IMR-90 (cell line): ENCODE results near the gene MACF1. TPM values are rescaled to one million over a fixed set of nuclear protein-coding genes. Genes with fewer than 3 reads are reported as not detected.

Experiments
- ATAC-seq: fragments of 200-7000 bp; cut with Tn5 transposase; 2 replicates; pipeline ENCODE4 v1.9.1; 2020; ENCODE audit warnings: low read depth, mild to moderate bottlenecking, moderate library complexity
- BruUV-seq: library from RNA; stranded (reverse); fragments of 400-500 nt; replicated peaks from 2 replicates; lab custom pipeline; 2021; lab: Mats Ljungman, UMichigan
- CTCF ChIA-PET: fragments of 300-600 bp; formaldehyde crosslinking; extraction: SDS; loops from one replicate; lab custom pipeline; 2021; ENCODE audit warnings: antibody characterized with exemption; lab: Yijun Ruan, JAX
- POLR2A ChIA-PET: fragments of 300-600 bp; sonication (Branson Sonifier 250); formaldehyde crosslinking; loops from one replicate; lab custom pipeline; 2022; ENCODE audit warnings: antibody characterized with exemption; ENCODE audit not compliant: unreplicated experiment; lab: Charles Lee
- DNase-seq: peaks from one replicate; pipeline ENCODE4 v3.0.0; 2013
- H2AFZ ChIP-seq: replicated peaks from 2 replicates; pipeline ENCODE3; 2013; ENCODE audit warnings: low read length, mild to moderate bottlenecking; ENCODE audit not compliant: poor library complexity
- H2AK5ac ChIP-seq: 2 replicates; pipeline ENCODE4 v1.6.1; 2013; ENCODE audit warnings: low read depth, low read length, inconsistent platforms
- H2AK9ac ChIP-seq: replicated peaks from 2 replicates; pipeline ENCODE3; 2013; ENCODE audit warnings: mild to moderate bottlenecking, low read depth, low read length, moderate library complexity; ENCODE audit not compliant: poor library complexity
- H2BK120ac ChIP-seq: 2 replicates; pipeline ENCODE4 v1.6.1; 2013; ENCODE audit warnings: low read depth, low read length, inconsistent platforms
- H2BK15ac ChIP-seq: 3 replicates; pipeline ENCODE4 v1.6.1; 2013; ENCODE audit warnings: low read depth, low read length, inconsistent platforms
- H2BK20ac ChIP-seq: 2 replicates; pipeline ENCODE4 v1.6.1; 2013; ENCODE audit warnings: low read depth, mild to moderate bottlenecking, inconsistent platforms, low read length, moderate library complexity
- H2BK5ac ChIP-seq: 2 replicates; pipeline ENCODE4 v1.6.1; 2013; ENCODE audit warnings: mild to moderate bottlenecking, low read depth, low read length, inconsistent platforms; ENCODE audit not compliant: poor library complexity, severe bottlenecking
- H3K14ac ChIP-seq: replicated peaks from 2 replicates; pipeline ENCODE4 v1.6.1; 2013; ENCODE audit warnings: low read depth, low read length, inconsistent platforms
- H3K18ac ChIP-seq: 2 replicates; pipeline ENCODE4 v1.6.1; 2013; ENCODE audit warnings: low read depth, low read length, control low read depth
- H3K23ac ChIP-seq: 2 replicates; pipeline ENCODE4 v1.6.1; 2013; ENCODE audit warnings: low read depth, low read length, inconsistent platforms
- H3K27ac ChIP-seq: 2 replicates; pipeline ENCODE4 v1.5.1; 2013; ENCODE audit warnings: mild to moderate bottlenecking, control low read depth, low read length; ENCODE audit not compliant: insufficient read depth
- H3K27me3 ChIP-seq: 2 replicates; pipeline ENCODE4 v1.6.1; 2013; ENCODE audit warnings: low read length; ENCODE audit not compliant: control insufficient read depth, insufficient read depth
- H3K36me3 ChIP-seq: 2 replicates; pipeline ENCODE4 v1.6.1; 2013; ENCODE audit warnings: low read length, mixed read lengths; ENCODE audit not compliant: control insufficient read depth, insufficient read depth
- H3K4ac ChIP-seq: 2 replicates; pipeline ENCODE4 v1.6.1; 2013; ENCODE audit warnings: low read depth, low read length, inconsistent platforms
- H3K4me1 ChIP-seq: 2 replicates; pipeline ENCODE4 v1.6.1; 2013; ENCODE audit warnings: low read length, mixed read lengths; ENCODE audit not compliant: control insufficient read depth, insufficient read depth
- H3K4me2 ChIP-seq: 2 replicates; pipeline ENCODE4 v1.6.1; 2013; ENCODE audit warnings: low read depth, mild to moderate bottlenecking, control low read depth, low read length, moderate library complexity
- H3K4me3 ChIP-seq: 2 replicates; pipeline ENCODE4 v1.5.1; 2013; ENCODE audit warnings: low read depth, mild to moderate bottlenecking, control low read depth, low read length, moderate library complexity; ENCODE audit not compliant: insufficient read depth
- H3K56ac ChIP-seq: 2 replicates; pipeline ENCODE4 v1.6.1; 2013; ENCODE audit warnings: low read length, inconsistent platforms; ENCODE audit not compliant: insufficient read depth; ENCODE audit errors: extremely low read depth
- H3K79me1 ChIP-seq, 2 experiments: 2 replicates each; pipeline ENCODE4 v1.6.1; 2013; ENCODE audit warnings: low read length in 2 of 2, inconsistent platforms in 1 of 2, low read depth in 1 of 2
- H3K9ac ChIP-seq: 2 replicates; pipeline ENCODE4 v1.6.1; 2013; ENCODE audit warnings: low read depth, low read length, control low read depth
- H3K9me1 ChIP-seq: 2 replicates; pipeline ENCODE4 v1.6.1; 2013; ENCODE audit warnings: low read length, inconsistent platforms; ENCODE audit not compliant: insufficient read depth
- H3K9me3 ChIP-seq: 2 replicates; pipeline ENCODE4 v1.6.1; 2013; ENCODE audit warnings: low read length; ENCODE audit not compliant: control insufficient read depth, insufficient read depth
- H4K20me1 ChIP-seq: 2 replicates; pipeline ENCODE4 v1.6.1; 2013; ENCODE audit warnings: low read length, inconsistent platforms; ENCODE audit not compliant: insufficient read depth
- H4K5ac ChIP-seq: 2 replicates; pipeline ENCODE4 v1.6.1; 2013; ENCODE audit warnings: mild to moderate bottlenecking, low read depth, low read length, control low read depth
- H4K8ac ChIP-seq, 2 experiments: 2 replicates each; pipeline ENCODE4 v1.6.1; 2013; ENCODE audit warnings: low read depth in 2 of 2, low read length in 2 of 2, control low read depth in 1 of 2, inconsistent platforms in 1 of 2
- H4K91ac ChIP-seq: 2 replicates; pipeline ENCODE4 v1.6.1; 2013; ENCODE audit warnings: low read depth, low read length, inconsistent platforms; ENCODE audit not compliant: insufficient read depth
- MAFK ChIP-seq: IDR thresholded peaks from 2 replicates; pipeline ENCODE4 v1.6.1; 2012; ENCODE audit warnings: low read depth, low read length, improper control_type of control experiment
- POLR2A ChIP-seq: IDR thresholded peaks from 2 replicates; pipeline ENCODE4 v1.6.1; 2012; ENCODE audit warnings: mild to moderate bottlenecking, low read depth, low read length
- dilution Hi-C: fragments of 300-500 bp; cut with HindIII; formaldehyde crosslinking; loops from one replicate; pipeline ENCODE4 v1.14.3; 2018; ENCODE audit warnings: low sequenced_read_pairs; ENCODE audit not compliant: unreplicated experiment
- in situ Hi-C: fragments of 300-500 bp; cut with MboI; formaldehyde crosslinking; loops from 3 replicates; pipeline ENCODE4 v1.14.3; 2019; ENCODE audit warnings: low sequenced_read_pairs, inconsistent platforms, mixed read lengths
- intact Hi-C: fragments of 100-400 bp; cut with micrococcal nuclease; formaldehyde crosslinking; loops from 2 replicates; pipeline ENCODE4 v1.10.0; 2022
- polyA plus RNA-seq, 3 experiments: library from polyadenylated mRNA; depleted of rRNA; stranded (reverse); fragments of >200 nt; gene quantifications; 2 replicates each; pipeline ENCODE4 v1.2.3, GENCODE V29; 2012; ENCODE audit warnings: low replicate concordance in 1 of 3
- total RNA-seq: library from RNA; depleted of rRNA; stranded (reverse); fragments of >200 nt; gene quantifications from 2 replicates; pipeline ENCODE4 v1.2.3, GENCODE V29; 2012
- TF ChIP-seq, protein P1 (sequence below): fragments of 150-350 bp; IDR thresholded peaks from 2 replicates; pipeline ENCODE4 v1.6.1; 2016; ENCODE audit warnings: low read depth, mild to moderate bottlenecking, low read length, moderate library complexity, borderline replicate concordance
- TF ChIP-seq, protein P2 (sequence below): conservative IDR thresholded peaks from 2 replicates; pipeline ENCODE4 v1.5.1; 2012; ENCODE audit warnings: mild to moderate bottlenecking, low read depth, low read length, improper control_type of control experiment

Gene MACF1
- total and polyA plus RNA-seq, 2 of the 4 experiments (the other 2 are of a cell fraction), result 67.6 to 369 TPM

DNA sequence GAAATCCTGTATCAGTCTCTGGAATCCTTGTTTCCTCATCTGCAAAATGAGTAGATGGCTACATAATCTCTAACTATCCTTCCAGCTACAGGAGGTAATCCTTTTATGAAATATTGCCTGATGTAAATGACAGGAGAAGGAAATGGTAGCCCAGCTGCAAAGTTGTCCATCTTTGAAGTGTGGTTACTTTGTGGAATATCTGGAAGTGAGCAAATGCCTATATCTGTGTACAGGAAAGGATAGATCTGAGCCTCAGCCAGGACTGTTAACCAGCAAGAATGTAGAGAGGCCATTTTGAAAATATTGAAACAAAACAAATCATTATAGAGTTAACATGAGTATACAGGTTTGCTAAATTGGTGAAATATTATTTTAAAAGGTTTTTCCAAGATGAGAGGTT is 212.1 kb downstream of the MACF1 start:
- Histone ChIP-seq H4K5ac (no peak overlapping the region), H3K23ac (no peak overlapping the region), H3K18ac (no peak overlapping the region), H3K9me1 (peaks cover 3% of the 10 kb centered on the region; the same call in 1 of the 2 replicates), H3K9me3 (no peaks in the 10 kb centered on the region), H2AK9ac (no peak overlapping the region), H2AFZ (no peak overlapping the region), H3K79me1 (peaks cover 3 to 66% of the 10 kb centered on the region in 2 experiments; a peak in 2 of 4 replicates), H3K56ac (no peak overlapping the region), H3K4me2 (no peak overlapping the region), H2BK15ac (no peak overlapping the region), H2AK5ac (no peak overlapping the region), H2BK120ac (no peak overlapping the region), H4K8ac (no peak overlapping the region), H3K9ac (no peak overlapping the region), H4K91ac (no peak overlapping the region), H3K36me3 (peaks cover 21% of the 10 kb centered on the region), H3K27ac (no peak overlapping the region), H3K4me3 (no peak overlapping the region), H4K20me1 (peaks cover 60% of the 10 kb centered on the region), H2BK20ac (no peak overlapping the region), H3K14ac (no peak overlapping the region), H3K27me3 (no peaks in the 10 kb centered on the region), H3K4me1 (peaks cover 20% of the 10 kb centered on the region), H3K4ac (no peak overlapping the region), H2BK5ac (peak overlapping the region; percentile 3)
- ATAC-seq (no peak), DNase-seq (no peak)
- CTCF ChIA-PET, result interaction anchor here (0.5 kb wide), 1 partner anchor 143 kb away, joined by 3 read pairs; no protein-coding TSS in a partner anchor
- BruUV-seq, result no TSS peak
- intact Hi-C loops, result no loop called here
- in situ Hi-C loops, result no loop called here
- POLR2A ChIA-PET, result no interaction called here
- dilution Hi-C loops, result no loop called here
- TF ChIP-seq, protein P1, sequence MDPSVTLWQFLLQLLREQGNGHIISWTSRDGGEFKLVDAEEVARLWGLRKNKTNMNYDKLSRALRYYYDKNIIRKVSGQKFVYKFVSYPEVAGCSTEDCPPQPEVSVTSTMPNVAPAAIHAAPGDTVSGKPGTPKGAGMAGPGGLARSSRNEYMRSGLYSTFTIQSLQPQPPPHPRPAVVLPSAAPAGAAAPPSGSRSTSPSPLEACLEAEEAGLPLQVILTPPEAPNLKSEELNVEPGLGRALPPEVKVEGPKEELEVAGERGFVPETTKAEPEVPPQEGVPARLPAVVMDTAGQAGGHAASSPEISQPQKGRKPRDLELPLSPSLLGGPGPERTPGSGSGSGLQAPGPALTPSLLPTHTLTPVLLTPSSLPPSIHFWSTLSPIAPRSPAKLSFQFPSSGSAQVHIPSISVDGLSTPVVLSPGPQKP, result no peak
- TF ChIP-seq, protein P2, sequence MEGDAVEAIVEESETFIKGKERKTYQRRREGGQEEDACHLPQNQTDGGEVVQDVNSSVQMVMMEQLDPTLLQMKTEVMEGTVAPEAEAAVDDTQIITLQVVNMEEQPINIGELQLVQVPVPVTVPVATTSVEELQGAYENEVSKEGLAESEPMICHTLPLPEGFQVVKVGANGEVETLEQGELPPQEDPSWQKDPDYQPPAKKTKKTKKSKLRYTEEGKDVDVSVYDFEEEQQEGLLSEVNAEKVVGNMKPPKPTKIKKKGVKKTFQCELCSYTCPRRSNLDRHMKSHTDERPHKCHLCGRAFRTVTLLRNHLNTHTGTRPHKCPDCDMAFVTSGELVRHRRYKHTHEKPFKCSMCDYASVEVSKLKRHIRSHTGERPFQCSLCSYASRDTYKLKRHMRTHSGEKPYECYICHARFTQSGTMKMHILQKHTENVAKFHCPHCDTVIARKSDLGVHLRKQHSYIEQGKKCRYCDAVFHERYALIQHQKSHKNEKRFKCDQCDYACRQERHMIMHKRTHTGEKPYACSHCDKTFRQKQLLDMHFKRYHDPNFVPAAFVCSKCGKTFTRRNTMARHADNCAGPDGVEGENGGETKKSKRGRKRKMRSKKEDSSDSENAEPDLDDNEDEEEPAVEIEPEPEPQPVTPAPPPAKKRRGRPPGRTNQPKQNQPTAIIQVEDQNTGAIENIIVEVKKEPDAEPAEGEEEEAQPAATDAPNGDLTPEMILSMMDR, result no peak
- TF ChIP-seq MAFK, result no peak
- TF ChIP-seq POLR2A, result no peak
